Measurements from ENCODE around the gene MAN2B2.

Gene MAN2B2

DNA sequence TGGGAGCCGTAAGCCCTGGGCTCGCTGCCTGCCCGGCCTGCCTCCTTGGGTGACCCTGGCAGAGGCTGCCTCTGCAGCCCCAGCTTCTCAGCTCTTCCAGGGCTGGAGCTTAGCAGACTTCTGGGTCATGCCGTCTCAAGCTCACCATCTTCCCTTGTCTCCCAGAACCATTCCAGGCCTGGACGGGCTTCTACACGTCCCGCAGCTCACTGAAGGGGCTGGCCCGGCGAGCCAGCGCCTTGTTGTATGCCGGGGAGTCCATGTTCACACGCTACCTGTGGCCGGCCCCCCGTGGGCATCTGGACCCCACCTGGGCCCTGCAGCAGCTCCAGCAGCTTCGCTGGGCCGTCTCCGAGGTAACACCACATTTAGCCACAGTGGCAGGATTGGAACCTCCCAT is 22.0 kb downstream of the MAN2B2 start:
- no peak overlapping the region for H3K4me3 ChIP-seq (ENCODE audit: low read length)
- H3K4me1 ChIP-seq (ENCODE audit: insufficient read depth, low read length), result no peaks in the 10 kb centered on the region
- no peaks in the 10 kb centered on the region for H3K9me3 ChIP-seq (ENCODE audit: low read length)
- no peak overlapping the region for H2AFZ ChIP-seq (ENCODE audit: low read depth, low read length)
- no peaks in the 10 kb centered on the region for H3K27me3 ChIP-seq (ENCODE audit: insufficient read depth, low read length)
- peaks cover 15% of the 10 kb centered on the region for H3K36me3 ChIP-seq (ENCODE audit: insufficient read depth, low read length)

DNA sequence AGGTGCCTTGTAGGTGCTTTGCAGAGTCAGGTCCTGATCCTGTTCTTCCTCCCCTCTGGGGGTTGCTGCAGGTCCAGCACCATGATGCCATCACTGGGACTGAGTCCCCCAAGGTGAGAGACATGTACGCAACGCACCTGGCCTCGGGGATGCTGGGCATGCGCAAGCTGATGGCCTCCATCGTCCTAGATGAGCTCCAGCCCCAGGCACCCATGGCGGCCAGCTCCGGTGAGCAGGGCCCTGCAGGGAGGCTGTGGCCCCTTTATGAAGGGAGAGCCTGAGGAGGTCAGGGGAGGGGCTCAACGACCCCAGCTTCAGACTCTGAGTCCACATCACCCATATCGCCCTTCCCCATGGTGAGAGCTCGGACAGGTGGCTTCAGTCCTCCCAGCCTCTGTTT is 23.1 kb downstream of the MAN2B2 start:
- no peaks in the 10 kb centered on the region for H3K27me3 ChIP-seq (ENCODE audit: insufficient read depth, low read length)

DNA sequence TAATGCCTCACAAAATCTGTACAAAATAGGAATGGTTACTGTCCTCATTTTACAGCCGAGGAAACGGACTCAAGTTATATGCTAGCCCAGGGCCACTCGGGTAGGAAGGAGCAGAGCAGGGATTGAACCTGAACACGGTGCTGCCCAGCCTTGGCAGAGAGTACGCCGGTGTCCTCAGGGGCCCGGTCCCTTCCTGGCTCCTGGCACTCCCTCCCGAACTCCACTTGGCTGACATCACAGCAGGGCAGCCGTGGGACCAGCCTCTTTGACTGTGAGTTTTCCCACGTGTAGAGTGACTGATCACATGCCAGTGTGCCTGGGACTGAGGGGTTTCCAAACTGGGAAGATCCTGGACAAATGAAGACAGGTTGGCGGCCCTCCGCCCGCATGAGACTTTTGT is 23.7 kb downstream of the MAN2B2 start:
- Histone ChIP-seq H3K4me3 (ENCODE audit: low read length) (no peak overlapping the region), H3K27me3 (ENCODE audit: insufficient read depth, low read length) (no peaks in the 10 kb centered on the region), H3K4me1 (ENCODE audit: insufficient read depth, low read length) (no peaks in the 10 kb centered on the region), H2AFZ (ENCODE audit: low read depth, low read length) (no peak overlapping the region), H3K36me3 (ENCODE audit: insufficient read depth, low read length) (peaks cover 17% of the 10 kb centered on the region), H3K9me3 (ENCODE audit: low read length) (peaks cover 1% of the 10 kb centered on the region)

More for the DNA sequence above, 23.1 kb downstream of the MAN2B2 start:
- peaks cover 1% of the 10 kb centered on the region for H3K9me3 ChIP-seq (ENCODE audit: low read length)
- H3K4me1 ChIP-seq (ENCODE audit: insufficient read depth, low read length), result no peaks in the 10 kb centered on the region
- no peak overlapping the region for H3K4me3 ChIP-seq (ENCODE audit: low read length)
- peaks cover 17% of the 10 kb centered on the region for H3K36me3 ChIP-seq (ENCODE audit: insufficient read depth, low read length)
- no peak overlapping the region for H2AFZ ChIP-seq (ENCODE audit: low read depth, low read length)

DNA sequence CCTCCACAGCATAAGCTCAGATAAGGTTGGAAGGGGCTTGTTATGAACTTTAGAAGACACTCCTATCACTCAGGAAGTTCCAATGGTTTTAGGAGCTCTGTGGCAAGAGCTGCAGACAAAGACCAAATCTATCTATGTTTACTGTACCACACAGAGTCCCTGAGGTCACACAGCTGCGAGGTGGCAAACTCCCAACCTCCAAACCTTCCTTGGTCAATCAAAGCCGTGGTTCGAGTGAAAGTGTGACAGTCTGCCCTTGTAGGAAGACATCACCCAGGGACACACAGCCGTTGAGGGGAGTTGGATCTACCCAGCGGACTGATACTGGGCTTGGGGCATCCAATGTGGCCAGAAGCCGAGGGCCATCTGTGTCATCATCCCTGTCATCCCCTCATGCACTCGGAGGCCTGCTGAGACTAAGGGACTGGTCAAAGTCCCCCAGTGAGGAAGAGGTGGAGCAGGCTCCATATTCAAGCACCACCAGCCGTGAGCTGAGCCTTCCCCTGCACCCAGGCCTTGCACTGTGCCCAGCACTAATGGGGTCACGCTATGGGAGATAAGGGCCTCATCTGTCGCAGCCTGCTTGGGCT is 26.8 kb downstream of the MAN2B2 start:
- Histone ChIP-seq H3K4me3 (ENCODE audit: low read length) (no peak overlapping the region), H3K4me1 (ENCODE audit: insufficient read depth, low read length) (no peaks in the 10 kb centered on the region), H2AFZ (ENCODE audit: low read depth, low read length) (no peak overlapping the region), H3K36me3 (ENCODE audit: insufficient read depth, low read length) (peaks cover 25% of the 10 kb centered on the region), H3K27me3 (ENCODE audit: insufficient read depth, low read length) (no peaks in the 10 kb centered on the region), H3K9me3 (ENCODE audit: low read length) (peaks cover 18% of the 10 kb centered on the region)

DNA sequence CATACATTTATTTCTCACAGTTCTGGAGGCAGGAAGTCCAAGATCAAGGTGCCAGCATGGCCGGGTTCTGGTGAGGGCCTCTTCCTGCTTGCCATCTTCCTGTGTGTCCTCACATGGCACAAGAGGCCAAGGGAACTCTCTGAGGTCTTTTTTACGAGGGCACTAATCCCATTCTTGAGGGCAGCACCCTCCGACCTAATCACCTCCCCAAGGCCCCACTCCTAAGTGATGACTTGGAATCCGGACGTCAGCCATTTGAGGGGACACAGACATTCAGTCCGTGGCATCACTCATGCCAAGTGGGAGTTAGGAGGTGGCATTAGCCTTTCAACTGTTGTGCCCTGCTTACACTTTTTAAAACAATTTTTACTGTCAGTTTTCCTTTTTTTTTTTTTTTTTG is 27.3 kb downstream of the MAN2B2 start:
- Histone ChIP-seq H3K9me3 (ENCODE audit: low read length) (peaks cover 18% of the 10 kb centered on the region), H3K4me1 (ENCODE audit: insufficient read depth, low read length) (no peaks in the 10 kb centered on the region), H2AFZ (ENCODE audit: low read depth, low read length) (no peak overlapping the region), H3K27me3 (ENCODE audit: insufficient read depth, low read length) (no peaks in the 10 kb centered on the region), H3K36me3 (ENCODE audit: insufficient read depth, low read length) (peaks cover 24% of the 10 kb centered on the region), H3K4me3 (ENCODE audit: low read length) (no peak overlapping the region)

DNA sequence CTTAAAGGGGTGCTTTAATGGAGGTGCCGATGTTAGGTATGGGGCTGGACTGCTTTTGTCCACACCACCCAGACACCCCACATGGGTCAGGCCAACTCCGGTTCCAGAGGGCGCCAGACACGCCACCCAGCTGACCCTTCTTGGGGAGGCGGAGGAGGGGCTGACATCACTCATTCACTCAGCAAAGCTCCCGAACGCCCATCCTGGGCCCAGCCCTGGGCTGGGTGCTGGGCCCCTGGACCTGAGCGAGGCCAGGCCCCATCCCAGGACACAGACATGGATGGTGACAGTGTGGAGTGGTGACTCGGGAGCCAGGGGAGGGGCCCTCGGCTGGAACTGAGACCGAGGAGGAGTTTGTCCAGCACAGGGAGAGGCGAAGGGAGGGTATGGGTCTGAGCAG is 28.1 kb downstream of the MAN2B2 start:
- H3K4me1 ChIP-seq (ENCODE audit: insufficient read depth, low read length), result no peaks in the 10 kb centered on the region
- peaks cover 18% of the 10 kb centered on the region for H3K9me3 ChIP-seq (ENCODE audit: low read length)
- H3K36me3 ChIP-seq (ENCODE audit: insufficient read depth, low read length), result peaks cover 24% of the 10 kb centered on the region
- H3K4me3 ChIP-seq (ENCODE audit: low read length), result no peak overlapping the region
- no peaks in the 10 kb centered on the region for H3K27me3 ChIP-seq (ENCODE audit: insufficient read depth, low read length)
- no peak overlapping the region for H2AFZ ChIP-seq (ENCODE audit: low read depth, low read length)

DNA sequence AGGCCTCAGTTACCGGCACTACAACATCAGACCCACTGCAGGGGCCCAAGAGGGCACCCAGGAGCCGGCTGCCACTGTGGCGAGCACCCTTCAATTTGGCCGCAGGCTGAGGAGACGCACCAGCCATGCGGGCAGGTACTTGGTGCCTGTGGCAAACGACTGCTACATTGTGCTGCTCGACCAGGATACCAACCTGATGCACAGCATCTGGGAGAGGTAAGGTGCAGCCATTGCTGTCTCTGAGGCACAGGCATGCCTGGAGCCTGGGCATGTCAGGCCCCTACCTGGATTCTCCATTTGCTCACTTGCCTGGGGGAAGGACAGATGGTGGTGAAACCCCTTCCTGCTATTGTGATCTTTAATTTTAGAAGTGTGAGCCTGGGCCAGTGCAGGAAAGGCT is 30.1 kb downstream of the MAN2B2 start:
- H3K9me3 ChIP-seq (ENCODE audit: low read length), result peaks cover 18% of the 10 kb centered on the region
- H3K27me3 ChIP-seq (ENCODE audit: insufficient read depth, low read length), result no peaks in the 10 kb centered on the region
- H2AFZ ChIP-seq (ENCODE audit: low read depth, low read length), result no peak overlapping the region
- H3K4me1 ChIP-seq (ENCODE audit: insufficient read depth, low read length), result no peaks in the 10 kb centered on the region
- no peak overlapping the region for H3K4me3 ChIP-seq (ENCODE audit: low read length)
- H3K36me3 ChIP-seq (ENCODE audit: insufficient read depth, low read length), result peaks cover 31% of the 10 kb centered on the region

DNA sequence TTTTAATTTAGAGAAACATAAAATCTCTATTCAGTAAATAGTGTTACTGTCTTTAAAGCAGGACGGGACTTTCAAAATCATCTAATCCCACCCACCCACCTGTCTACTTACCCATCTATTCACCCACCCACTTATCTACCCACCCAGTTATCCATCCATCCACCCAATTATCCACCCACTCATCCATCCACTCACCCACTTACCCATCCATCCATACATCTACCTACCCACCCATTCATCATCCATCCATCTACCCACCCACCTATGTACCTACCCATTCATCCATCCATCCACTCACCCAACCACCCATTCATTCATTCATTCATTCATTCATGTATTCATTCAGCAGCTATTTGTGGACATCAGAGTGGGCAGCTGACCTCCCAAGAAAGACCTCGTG is 30.6 kb downstream of the MAN2B2 start:
- Histone ChIP-seq H2AFZ (ENCODE audit: low read depth, low read length) (no peak overlapping the region), H3K36me3 (ENCODE audit: insufficient read depth, low read length) (peaks cover 31% of the 10 kb centered on the region), H3K4me3 (ENCODE audit: low read length) (no peak overlapping the region), H3K4me1 (ENCODE audit: insufficient read depth, low read length) (no peaks in the 10 kb centered on the region), H3K27me3 (ENCODE audit: insufficient read depth, low read length) (no peaks in the 10 kb centered on the region), H3K9me3 (ENCODE audit: low read length) (peaks cover 18% of the 10 kb centered on the region)

DNA sequence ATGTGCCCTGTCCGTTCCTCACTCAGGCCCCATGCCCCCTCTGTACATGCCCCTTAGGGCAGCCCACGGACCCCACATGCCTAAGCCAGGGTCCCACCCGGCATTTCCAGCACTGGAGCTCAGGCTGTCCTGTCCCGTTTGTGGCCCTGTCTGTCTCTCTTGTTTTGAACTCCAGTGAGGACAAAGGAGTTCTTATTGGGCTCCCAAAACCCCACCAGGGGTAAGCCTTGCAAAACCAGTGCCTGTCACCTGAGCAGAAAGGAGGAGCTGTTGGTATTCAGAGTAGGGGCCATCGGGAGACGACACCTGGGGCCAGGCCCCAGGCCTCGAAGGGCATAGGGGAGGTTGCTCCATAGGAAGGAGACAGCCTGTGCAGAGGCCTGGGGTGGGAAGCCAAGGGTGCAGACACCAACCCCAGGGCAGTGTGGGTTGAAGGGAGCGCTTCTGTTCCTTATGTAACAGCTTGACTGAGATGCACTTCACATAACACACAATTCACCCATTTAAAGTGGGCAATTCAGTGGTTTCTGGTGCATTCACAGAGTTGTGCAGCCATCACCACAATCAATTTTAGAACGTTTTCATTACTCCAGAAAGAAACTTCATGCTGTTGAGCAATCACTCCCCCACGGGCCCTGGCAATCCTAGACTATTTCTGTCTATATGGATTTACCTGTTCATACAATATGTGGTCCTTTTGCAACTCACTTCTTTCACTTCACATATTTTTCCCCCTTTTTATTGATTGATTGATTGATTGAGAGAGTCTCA is 31.7 kb downstream of the MAN2B2 start:
- Histone ChIP-seq H3K4me3 (ENCODE audit: low read length) (no peak overlapping the region), H3K36me3 (ENCODE audit: insufficient read depth, low read length) (peaks cover 35% of the 10 kb centered on the region), H3K4me1 (ENCODE audit: insufficient read depth, low read length) (no peaks in the 10 kb centered on the region), H3K9me3 (ENCODE audit: low read length) (peaks cover 18% of the 10 kb centered on the region), H2AFZ (ENCODE audit: low read depth, low read length) (no peak overlapping the region), H3K27me3 (ENCODE audit: insufficient read depth, low read length) (no peaks in the 10 kb centered on the region)

DNA sequence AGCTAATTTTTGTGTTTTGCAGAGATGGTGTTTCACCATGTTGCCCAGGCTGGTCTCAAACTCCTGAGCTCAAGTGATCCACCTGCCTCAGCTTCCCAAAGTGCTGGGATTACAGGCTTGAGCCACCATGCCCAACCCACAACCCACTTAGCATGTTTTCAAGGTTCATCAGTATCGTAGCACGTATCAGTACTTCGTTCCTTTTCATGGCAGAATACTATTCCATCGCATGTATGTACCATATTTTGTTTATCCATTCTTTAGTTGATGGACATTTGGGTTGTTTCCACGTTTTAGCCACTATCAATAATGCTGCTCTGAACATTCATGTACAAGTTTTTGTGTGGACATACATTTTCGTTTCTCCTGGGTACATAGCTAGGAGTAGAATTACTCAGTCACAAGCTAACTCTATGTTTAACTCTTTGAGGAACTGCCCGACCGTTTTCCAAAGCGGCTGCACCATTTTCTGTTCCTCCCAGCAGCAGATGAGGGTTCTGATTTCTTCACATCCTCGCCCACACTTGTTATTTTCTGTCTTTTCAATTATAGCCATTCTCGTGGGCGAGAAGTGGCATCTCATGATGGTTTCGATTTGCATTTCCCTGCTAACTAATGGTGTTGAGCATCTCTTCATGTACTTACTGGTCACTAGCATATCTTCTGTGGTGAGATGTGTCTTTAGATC is 32.5 kb downstream of the MAN2B2 start:
- H3K4me1 ChIP-seq (ENCODE audit: insufficient read depth, low read length), result no peaks in the 10 kb centered on the region
- peaks cover 17% of the 10 kb centered on the region for H3K9me3 ChIP-seq (ENCODE audit: low read length)
- H2AFZ ChIP-seq (ENCODE audit: low read depth, low read length), result no peak overlapping the region
- peaks cover 30% of the 10 kb centered on the region for H3K36me3 ChIP-seq (ENCODE audit: insufficient read depth, low read length)
- no peak overlapping the region for H3K4me3 ChIP-seq (ENCODE audit: low read length)
- no peaks in the 10 kb centered on the region for H3K27me3 ChIP-seq (ENCODE audit: insufficient read depth, low read length)

DNA sequence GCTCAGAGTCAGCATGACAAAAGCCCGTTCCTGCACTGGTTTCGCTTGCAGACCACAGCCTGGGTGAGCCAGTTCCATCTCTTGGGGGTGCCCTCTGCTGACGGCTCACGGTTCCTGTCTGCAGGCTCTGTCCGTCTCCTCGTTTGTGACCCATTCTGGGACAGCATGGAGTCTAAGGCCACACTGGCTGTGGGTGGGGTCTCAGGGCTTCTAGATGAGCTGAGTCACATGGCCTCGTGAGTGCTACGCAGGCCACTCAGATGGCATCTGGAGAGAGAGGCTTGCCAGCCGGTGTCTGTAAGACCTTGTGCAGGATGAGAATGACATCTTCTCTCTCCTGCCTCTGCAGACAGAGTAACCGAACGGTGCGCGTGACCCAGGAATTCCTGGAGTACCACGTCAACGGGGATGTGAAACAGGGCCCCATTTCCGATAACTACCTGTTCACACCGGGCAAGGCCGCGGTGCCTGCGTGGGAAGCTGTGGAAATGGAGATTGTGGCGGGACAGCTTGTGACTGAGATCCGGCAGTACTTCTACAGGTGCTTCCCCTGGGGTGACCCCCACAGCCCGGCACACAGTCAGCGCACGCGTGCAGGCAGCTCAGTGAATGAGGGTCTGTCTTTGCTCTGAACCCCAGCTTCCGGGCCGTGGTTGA is 33.9 kb downstream of the MAN2B2 start:
- H3K27me3 ChIP-seq (ENCODE audit: insufficient read depth, low read length), result no peaks in the 10 kb centered on the region
- H3K9me3 ChIP-seq (ENCODE audit: low read length), result peaks cover 17% of the 10 kb centered on the region
- no peaks in the 10 kb centered on the region for H3K4me1 ChIP-seq (ENCODE audit: insufficient read depth, low read length)
- H3K36me3 ChIP-seq (ENCODE audit: insufficient read depth, low read length), result peaks cover 30% of the 10 kb centered on the region
- H3K4me3 ChIP-seq (ENCODE audit: low read length), result no peak overlapping the region
- H2AFZ ChIP-seq (ENCODE audit: low read depth, low read length), result no peak overlapping the region

DNA sequence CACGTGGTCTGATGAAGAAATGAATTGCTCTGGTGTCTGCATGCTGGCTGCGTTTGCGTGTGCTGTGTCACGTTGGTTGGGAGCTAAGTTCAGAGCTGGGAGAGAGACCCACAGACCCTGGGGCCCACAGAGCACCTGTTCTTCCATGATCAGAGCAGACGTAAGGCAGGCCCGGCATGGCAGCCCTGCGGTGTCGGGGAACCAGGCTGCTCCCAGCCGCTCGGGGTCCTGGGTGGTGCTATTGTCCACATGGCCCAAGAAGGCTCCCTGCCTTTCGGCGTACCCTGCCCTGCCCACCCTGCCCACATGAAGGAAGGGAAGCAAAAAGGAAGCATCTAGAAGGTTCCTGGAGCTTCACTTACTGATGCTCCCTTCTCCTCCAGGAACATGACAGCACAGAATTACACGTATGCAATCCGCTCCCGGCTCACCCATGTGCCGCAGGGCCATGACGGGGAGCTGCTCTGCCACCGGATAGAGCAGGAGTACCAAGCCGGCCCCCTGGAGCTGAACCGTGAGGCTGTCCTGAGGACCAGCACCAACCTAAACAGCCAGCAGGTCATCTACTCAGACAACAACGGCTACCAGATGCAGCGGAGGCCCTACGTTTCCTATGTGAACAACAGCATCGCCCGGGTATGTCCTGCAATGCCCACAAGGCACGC is 34.6 kb downstream of the MAN2B2 start:
- H3K27me3 ChIP-seq (ENCODE audit: insufficient read depth, low read length), result no peaks in the 10 kb centered on the region
- no peak overlapping the region for H2AFZ ChIP-seq (ENCODE audit: low read depth, low read length)
- H3K36me3 ChIP-seq (ENCODE audit: insufficient read depth, low read length), result peaks cover 30% of the 10 kb centered on the region
- H3K4me1 ChIP-seq (ENCODE audit: insufficient read depth, low read length), result no peaks in the 10 kb centered on the region
- no peak overlapping the region for H3K4me3 ChIP-seq (ENCODE audit: low read length)
- peaks cover 12% of the 10 kb centered on the region for H3K9me3 ChIP-seq (ENCODE audit: low read length)

All from neuron (in vitro differentiated cells).